OCI-M2 (cell line): ENCODE measurements around the gene ITPR1.

Experiments
- DNase-seq: peaks from one replicate; lab custom pipeline; 2025; ENCODE audit not compliant: unreplicated experiment; lab: John Stamatoyannopoulos, UW

The ITPR1 gene

GRCh38 chr3:4738737-4739274 is 245.7 kb downstream of the ITPR1 start:
- no peak for DNase-seq

DNA sequence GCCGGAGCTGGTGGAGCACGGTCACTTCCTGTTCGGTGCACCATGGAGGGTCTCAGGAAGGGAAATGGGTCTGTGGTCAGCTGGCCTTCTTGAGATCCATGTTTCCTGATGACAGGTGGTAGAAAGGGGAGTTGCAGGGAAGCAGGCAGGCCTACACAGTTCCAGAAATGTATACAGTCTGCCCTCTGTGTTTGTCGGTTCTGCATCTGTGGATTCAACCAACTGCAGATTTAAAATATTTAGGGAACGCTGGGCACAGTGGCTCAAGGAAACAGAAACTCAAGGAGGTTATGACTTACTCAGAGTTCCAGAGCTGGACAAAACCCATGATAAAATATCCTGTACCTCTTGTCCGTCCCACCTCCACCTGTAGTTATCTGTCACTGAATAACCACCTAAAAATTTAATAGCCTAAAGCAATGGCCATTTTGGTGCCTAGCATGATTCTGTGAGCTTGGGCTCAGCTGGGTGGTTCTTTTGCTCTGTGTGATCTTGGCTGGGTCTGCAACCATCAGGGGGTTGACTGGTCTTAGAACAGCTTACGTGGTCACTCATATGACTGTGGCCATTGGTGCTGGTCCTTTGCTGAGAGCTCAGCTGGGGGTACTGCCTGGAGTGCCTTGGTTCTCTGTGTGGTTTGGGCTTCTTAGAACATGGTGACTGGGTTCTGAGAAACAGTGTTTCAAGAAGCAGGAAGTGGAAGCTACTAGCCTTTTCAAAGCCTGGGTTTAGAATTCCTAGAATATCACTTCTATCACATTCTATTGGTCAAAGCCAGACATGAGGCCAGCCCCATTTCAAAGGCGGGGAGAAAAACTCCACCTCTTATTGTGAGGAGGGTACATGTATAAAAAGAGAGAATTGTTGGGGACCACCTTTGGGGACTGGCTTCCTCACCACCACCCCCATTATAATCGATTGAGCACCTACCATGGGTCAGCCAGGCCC is 246.4 kb downstream of the ITPR1 start:
- no peak for DNase-seq

DNA sequence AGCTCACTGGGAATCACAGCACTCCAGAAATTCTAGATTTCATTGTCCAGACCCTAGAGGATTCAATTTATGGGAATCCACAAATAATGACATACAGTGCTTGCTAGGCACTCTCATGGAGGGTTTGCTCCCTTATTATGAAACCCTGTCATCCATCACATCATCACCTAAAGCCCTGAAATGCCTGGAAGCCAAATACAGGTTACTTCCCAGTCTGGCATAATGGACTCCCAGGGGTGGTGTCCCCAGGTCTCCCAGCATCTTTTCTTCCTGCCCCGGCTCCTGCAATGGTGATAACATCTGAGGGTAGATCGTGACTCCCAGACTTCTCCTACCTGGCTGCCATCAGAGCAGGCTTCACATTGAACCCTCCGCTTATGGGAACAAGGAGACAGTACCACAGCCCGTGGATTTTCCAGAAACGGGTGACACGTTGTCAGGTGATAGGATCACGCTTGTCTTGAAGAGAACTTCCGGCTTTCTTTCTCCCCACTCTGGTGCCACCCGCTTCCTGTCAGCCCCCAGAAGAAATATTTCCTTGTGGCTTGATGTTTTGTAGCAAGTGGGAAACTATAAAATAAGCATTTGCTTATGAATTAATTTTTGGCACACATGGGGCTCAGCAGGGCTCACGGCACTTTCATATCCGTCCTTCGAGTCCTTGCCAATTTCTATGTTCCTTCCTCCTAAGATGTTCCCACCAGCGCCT is 247.4 kb downstream of the ITPR1 start:
- DNase-seq = no peak

- DNase-seq = no peak
Observed at GRCh38 chr3:4741106-4741403, 247.9 kb downstream of the ITPR1 start.

DNA sequence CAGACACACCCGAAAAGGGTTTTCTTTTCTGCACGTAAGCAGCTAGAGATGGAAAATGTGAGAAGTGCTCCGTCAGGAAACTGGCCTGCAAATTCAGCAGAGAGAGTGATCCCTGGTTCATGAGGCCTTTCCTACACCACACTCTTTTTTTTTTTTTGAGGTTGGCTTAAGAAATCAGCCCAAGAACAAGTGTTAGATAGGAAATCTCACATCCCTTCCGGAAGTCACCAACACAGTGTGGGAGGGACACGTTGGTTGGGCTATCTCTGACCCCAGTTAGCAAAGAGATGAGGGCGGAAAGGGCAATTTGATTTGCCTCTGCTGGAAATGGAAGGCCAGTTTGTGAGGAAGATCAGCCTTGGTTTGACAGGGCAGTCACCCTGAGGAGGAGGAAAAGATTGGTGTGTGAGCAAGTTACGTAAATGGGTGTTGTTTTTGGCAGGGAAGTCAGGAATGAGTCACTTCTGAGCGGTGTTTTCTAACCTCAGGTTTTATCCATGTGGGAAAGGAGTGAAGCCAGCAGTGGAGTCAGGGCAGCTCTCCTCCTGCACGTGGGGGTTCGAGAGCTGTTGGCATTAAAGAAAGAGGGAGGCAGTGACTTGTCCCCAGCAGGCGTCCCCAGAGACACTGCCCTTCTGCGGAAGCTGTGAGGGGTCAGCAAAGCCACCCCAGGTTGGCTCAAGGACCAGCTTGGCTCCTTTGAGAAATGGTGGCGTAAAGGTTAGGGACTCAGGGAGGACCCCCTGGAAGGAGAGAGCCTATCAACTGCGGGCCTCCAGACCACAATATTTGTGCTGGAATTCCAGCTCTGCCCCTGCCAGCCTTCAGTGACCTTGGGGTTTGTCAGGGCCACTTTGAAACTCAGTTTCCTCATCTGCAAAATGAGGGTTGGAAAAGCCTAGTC is 248.5 kb downstream of the ITPR1 start:
- peak; percentile 7 for DNase-seq

GRCh38 chr3:4742359-4742758 is 249.2 kb downstream of the ITPR1 start:
- no peak for DNase-seq

- DNase-seq = no peak
Observed at GRCh38 chr3:4743371-4743770, 250.2 kb downstream of the ITPR1 start.

DNA sequence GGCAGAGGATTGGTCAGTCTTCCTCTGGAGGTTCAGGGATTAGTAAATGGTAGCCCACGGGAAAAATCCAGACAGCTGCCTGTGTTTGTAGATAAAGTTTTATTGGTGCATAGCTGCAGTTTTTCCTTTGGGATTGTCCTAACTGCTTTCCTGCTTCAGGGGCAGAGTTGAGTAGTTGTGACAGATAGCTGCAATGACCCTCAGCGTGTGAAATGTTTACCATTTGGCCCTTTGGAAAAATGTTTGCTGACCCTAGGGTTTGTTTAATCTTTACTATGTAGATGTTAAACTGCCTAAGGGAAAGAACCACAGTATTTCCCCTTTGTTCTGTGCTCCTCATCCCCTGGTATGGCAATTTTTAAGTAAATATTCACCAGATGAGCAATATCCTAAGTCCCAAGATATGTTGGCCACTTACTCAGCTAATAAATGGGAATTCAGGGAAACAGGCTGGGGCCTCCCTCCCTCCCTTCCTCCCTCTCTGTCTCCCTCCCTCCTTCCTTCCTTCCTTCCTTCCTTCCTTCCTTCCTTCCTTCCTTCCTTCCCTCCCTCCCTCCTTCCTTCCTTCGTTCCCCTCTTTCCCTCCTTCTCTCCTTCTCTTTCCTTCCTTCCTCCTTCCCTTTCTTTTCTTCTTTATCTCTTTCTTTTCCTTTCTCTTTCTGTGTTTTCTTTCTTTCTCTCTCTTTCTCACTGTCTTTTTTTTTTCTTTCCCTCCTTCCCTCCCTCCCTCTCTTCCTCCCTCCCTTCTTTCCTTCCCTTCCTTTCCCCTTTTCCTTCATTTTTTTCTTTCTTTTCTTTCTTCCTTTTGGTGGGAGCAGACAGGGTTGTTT is 251.5 kb downstream of the ITPR1 start:
- no peak for DNase-seq

DNA sequence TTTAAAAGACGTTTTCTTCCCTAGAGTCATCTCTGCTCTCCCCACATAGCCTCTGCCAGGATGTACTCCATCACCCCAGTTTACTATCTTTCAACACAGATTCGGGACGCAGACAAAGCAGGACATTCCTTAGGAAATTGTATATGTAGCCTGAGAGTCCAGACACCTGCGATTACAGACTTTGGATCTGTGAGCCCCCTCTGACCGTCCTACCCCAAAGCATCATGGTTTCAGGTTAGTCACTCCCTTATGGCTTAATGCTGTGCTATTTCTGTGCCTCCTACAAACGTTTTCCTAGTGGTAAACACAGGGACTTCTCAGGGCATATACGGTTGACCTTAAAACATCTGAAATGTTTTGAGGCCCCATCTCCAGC is 252.1 kb downstream of the ITPR1 start:
- DNase-seq = no peak

DNA sequence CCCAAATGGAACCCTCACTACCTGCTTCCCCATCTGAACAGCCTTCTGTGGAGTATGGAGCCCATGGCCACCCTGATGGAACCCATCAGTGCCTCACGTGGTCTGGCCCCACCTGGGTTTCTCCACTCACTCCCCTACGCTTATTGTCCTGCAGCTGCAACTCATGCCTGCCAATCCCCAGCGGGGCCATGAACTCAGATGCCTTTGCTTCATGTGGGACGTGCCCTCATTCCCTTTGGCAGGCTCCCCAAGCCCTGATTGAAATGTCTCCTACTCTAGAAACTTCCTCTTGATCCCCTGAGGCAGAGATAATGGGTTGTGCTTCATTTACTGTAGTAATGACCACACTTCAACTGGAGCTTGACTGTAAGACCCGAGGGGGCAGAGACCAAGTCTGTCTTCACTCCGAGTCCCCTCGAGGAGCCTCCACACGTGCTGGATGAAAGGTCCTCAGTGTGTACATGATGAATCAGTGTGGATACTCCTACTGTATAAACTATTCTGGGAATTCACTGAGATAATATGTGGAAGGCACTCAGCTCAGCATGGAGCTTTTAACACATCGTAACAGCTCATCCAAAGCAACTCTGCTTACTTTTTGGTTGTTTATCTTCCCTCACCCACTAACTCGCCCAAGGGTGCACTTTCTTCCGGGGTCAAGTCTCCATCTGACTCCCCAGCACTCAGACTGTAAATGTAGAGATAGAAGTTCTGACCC is 253.3 kb downstream of the ITPR1 start:
- no peak for DNase-seq

GRCh38 chr3:4748127-4748526 is 255.0 kb downstream of the ITPR1 start:
- no peak for DNase-seq

- DNase-seq = no peak
Observed at GRCh38 chr3:4748701-4749378, 255.7 kb downstream of the ITPR1 start.

DNA sequence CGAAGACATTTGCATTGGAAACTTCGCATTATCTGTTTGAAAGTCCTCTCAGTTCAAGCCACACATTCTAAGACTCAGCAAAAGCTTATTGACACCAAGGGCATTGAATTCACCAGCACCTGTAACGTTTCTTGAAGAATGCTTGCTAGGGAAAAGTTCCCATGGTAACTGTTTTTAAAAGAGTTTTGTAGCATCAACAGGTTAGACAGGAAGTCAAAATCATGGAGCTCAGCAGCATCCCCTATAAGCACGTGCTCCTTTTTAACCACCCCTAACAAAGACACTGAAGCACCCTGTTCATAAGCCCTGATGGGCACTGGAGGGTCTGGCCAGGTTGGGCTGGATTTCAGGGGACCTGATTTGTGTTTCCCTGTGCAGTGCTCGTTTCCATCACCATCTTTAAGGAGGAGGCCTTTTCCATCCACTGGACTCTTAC is 256.4 kb downstream of the ITPR1 start:
- DNase-seq = no peak

DNA sequence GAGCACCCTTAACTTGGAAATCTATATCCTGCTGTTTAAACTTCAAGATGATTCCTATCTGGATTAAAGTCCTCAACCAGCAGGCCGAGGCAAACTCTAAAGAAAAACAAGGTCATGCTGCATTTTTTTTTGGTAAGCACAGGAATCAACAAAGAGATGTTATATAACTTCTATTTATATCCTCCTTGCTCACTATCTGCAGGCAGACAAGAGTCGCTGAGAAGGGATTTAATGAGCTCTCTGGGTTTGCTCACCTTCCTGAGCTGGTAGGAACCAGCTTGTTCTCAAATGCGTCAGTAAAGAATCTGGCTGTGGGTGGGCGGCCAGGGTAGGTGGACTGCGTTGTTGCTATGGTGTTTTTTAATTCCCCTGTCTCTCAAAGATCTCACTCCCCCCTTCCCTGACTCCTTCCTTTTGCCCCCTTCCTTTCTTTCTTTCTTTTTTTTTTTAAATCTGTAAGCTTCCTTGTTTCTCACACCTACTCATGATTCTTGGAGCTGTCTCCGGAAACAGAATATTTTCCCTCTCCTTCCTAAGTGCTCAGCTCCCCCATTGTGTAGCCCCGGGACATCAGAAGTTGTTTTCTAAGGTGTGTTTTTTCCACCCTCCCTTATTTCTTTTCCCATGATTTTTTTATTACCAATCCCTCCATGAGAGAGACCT is 257.3 kb downstream of the ITPR1 start:
- no peak for DNase-seq

DNA sequence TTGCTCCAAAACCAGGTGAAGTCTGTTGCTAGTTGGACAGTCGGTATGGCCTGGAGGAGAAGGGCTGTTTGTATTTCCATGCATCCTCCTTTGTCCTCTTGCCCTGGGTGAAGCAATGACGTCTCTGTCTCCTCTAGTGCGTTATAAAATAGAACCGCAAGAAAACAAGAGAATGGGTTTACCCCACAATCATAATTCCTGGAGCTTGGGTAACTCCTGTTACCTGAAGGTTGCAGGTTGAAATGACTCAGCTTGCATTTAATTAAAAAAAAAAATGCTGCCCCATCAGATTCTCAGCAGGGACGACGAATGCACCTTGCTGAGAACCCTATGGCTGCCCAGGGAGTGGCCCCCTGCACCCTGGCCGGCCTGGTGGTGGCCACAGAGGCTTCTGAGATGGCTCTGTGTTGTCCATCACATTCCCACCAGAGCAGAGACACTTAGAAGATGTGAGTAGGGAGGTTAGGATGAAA is 257.9 kb downstream of the ITPR1 start:
- DNase-seq = no peak

- no peak for DNase-seq
Observed at GRCh38 chr3:4751502-4752101, 258.5 kb downstream of the ITPR1 start.

DNA sequence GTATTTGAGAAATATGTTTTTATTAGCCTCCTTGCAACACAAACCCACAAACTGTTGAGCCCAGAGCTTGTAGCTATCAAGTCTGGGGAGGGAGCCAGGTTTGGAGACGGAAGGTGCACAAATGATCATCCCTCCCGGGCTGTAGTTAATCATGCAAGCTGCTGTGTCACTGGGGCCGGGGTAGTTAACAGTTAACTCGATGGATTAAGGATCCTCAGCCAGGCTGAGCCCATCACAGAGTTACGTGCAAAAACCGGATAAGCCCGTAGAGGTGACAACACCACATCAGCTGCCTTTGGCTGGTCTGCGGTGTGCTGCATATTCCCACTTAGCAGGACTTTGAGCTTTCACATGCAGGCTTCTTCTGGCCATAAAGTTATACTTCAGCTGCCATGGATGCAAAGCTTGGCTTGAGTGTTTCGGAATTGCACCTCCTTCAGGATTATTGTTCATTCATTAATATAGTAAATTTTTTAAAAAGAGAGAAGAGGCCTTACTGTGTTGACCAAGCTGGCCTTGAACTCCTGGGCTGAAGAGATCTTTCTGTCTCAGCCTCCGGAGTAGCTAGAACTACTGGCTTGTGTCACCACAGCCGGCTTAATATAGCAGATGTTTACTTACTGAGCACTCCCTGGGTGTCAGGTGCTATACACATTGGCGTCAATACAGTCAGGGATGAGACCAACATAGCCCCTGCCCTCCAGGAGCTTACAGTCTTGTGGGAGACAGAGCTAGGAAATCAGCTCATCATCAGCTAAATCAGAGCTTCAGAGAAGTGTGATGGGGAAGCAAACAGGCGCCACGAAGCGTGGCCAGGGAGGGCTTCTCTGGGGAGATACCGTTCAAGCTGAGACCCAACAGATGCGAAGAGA is 259.3 kb downstream of the ITPR1 start:
- no peak for DNase-seq
